Activated naive CD4-positive, alpha-beta T cell (primary cell): ENCODE data around the gene PIK3R3.
A peak's percentile ranks its signal among the peaks of the same experiment; 100 is the strongest.
"Not testable (repeated sequence)": the region's sequence is repeated elsewhere in the genome, so short reads cannot be mapped to it uniquely, and the experiment has no call there.

Source experiments
- DNase-seq, 4 experiments: peaks; one replicate each; lab custom pipeline; 2025; lab: John Stamatoyannopoulos, UW

PIK3R3 gene

DNA sequence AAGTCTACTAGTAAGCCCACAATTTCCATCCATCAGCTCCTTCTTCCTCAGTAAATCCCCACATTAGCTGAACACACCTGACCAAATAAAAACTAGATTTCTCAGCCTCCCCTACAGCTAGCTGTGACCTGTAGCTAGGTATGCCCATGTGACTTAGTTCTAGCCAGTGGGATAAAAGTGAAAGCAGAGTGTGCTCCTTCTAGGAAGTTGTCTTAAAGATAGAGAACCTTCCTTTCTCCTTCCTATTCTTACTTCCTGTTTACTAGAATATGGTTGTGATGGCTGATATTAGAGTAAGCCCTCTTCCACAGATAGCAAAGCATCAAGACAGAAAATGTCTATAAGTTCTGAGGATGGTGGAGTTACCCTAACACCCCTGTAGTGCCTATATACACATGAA lies 67.0 kb downstream of the PIK3R3 start:
- DNase-seq = no peak

DNA sequence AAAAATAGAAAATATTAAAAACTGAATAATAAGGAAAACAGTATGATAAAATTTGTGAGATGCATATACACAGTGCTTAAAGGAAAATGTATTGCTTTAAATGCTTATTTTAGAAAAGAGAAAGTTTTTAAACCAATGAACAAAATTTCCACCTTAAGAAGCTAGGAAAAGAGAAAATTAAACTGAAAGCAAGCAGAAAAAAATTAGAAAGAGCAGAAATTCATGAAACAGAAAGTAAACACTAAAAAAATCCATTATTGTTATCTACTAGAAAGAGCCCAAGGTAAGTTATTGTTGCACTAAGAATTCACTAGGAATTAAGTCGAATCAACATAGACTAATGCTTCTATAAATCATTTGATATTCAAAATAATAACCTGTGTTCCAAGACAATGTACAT lies 67.7 kb downstream of the PIK3R3 start:
- no peak for DNase-seq

DNA sequence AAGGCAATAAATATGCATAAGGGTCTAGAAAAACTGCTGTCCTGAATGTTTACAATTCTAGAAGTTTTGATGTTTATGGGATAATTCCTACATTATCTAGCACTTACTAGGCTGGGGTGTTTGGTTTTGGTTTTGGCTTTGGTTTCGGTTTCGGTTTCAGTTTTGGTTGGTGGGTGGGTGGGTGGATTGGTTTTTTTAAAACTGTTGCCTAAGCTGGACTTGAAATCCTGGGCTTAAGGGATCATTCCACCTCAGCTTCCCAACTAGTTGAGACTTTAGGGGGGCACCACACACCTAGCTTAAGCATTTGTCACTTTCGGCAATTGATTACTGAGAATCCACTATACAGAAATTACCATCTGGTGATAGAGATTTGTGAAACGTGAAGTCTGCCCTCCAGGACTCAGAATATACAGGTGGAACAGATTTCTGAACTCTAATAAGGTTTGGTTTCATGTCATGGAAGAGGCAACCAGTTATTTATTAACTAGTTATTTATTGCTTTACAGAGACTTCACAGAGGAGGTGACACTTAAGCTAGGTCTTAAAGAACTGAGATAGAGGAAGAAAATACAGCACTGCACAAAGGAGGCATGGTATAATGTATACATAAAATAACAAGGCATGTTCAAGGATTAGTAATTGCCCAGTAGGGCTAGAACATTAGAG lies 69.6 kb downstream of the PIK3R3 start:
- DNase-seq = no peak

DNA sequence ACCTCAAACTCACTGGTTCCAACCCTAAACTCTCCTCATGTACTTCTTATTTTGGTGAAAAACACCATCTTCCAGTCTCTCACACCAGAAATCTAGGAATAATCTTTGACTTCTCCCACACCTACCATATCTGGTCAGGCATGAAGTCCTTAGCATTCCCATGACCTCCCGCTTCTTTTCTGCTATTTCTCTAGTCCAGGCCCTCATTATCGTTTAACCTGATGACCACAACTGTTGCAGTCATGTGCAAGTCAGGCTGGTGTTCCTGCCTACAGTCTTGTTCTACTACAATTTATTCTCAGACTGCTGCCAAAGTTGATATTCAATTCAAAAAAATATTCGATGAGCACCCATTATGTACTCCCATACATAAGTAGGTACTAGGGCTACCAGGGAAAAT lies 71.3 kb downstream of the PIK3R3 start:
- DNase-seq = no peak

DNA sequence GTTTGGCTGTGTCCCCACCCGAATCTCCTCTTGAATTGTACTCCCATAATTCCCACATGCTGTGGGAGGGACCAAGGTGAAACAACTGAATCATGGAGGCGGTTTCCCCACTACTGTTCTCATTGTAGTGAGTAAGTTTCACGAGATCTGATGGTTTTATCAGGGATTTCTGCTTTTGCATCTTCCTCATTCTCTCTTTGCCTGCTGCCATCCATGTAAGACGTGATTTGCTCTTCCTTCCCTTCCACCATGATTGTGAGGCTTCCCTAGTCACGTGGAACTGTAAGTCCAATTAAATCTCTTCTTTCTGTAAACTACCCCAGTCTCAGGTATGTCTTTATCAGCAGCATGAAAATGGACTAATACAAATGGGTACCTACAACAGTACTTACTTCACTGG lies 73.5 kb downstream of the PIK3R3 start:
- DNase-seq = no peak

DNA sequence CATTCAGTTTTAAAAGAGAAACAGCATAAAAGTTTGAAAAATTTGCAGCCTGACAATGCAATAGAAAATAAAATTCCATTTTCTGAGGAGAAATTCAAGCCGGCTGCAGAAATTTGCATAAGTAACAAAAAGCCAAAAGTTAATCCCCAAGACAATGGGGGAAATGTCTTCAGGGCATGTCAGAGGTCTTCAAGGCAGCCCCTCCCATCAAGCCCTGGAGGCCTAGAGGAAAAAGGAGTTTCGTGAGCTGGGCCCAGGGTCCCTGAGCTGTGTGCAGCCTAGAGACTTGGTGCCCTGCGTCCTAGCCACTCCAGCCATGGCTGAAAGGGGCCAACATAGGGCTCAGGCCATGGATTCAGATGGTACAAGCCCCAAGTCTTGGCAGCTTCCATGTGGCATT lies 74.6 kb downstream of the PIK3R3 start:
- DNase-seq = no peak

DNA sequence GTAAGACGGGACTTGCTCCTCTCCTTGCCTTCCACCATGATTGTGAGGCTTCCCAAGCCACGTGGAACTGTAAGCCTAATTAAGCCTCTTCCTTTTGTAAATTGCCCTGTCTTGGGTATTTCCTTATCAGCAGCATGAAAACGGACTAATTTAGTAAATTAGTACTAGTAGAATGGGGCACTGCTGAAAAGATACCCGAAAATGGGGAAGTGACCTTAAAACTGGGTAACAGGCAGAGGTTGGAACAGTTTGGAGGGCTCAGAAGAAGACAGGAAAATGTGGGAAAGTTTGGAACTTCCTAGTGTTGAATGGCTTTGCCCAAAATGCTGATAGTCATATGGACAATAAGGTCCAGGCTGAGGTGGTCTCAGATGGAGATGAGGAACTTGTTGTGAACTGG lies 75.2 kb downstream of the PIK3R3 start:
- not testable (repeated sequence) for DNase-seq

DNA sequence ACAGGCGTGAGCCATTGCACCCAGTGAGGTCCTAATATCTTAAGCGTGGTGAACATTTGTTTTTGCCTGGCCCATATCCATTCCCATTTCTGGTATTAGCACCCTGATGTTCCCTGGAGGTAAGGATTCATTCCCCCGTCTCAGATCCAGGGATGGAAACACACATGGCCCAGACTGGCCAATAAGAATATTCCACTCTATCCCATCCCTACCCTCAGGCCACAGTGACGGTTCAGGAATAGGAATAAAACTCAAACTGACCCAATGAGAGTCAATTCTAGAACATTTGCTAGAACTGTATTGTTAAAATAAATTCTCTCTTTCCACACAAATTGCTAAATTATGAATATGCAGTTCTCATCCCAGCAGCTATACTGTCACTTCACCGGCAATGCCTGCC lies 76.1 kb downstream of the PIK3R3 start:
- no peak for DNase-seq

DNA sequence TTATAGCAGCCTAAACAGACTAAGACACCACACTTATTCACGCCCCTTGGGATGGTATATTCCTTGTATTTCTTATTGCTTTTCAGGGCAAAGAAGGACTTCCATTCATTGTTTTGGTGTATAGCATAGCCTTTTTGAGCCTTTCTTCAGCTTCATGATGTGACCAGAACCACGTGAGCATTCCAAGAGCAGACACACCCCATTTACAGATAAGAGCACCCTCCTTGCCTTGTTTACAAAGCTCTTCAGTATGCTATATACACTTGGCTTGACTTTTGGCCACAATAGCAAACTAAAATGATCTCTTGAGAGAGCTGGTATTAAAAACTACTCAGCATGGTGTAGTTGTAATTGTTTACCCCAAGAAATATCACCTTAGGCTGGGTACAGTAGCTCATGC lies 78.7 kb downstream of the PIK3R3 start:
- no peak for DNase-seq

DNA sequence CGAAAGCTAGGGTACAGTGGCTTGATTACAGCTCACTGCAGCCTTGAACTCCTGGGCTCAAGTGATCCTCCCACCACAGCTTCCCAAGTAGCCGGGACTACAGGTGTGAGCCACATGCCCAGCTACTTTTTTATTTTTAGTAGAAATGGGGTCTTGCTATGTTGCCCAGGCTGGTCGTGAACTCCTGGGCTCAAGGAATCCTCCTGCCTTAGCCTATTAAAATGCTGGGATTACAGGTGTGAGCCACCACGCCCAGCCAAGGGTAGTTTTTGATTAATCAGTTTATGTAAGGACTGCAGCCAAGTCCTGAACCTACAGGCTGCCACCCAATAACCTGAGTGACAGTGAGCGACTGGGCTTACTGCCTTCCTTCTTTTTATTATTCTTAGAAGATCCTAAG lies 88.3 kb downstream of the PIK3R3 start:
- no peak for DNase-seq

DNA sequence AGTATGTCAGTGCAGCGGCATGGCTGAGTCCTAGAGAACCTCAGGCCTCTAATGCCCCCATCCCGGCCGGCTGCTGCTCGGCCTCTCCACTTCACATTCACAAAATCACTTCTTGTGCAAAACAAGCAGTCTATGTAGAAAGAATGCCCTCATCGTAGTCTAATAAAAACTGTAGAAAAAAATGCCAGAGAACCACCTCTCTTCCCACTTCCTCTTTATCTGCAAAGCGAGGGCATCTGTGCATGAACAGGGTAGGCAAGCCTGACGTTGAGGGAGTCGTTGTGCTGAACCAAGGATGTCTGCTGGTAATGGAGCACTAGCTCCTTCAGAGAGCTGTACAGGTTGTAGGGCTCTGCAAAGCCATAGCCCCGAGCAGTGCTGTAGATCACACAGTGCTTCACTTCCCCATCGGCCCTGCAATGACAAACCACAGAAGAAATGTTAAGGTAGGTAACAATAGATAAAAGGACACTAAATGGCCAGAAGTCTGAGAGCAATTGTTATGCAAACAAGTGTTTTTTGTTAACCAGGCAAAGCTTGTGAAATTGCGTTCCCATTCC lies 88.9 kb downstream of the PIK3R3 start:
- no peak for DNase-seq

DNA sequence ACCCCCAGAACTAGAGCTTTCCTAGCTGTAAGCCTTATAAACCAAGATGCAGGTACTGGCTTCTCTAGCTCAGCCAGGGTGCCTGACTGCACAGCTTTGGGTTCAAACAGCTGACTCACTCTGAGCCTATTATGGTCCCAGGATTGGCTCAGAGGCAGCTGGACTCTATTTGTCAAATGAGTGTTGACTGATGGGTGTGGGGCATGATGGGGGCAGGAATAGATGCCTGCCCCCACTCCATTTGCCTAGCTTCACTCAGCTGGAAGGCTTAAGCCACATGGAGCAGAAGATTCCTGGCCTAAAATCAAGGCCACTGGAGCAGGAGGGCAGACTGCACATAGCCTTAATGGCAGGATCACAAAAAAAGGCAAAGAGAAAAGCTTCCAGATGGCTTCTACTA lies 90.5 kb downstream of the PIK3R3 start:
- no peak for DNase-seq

DNA sequence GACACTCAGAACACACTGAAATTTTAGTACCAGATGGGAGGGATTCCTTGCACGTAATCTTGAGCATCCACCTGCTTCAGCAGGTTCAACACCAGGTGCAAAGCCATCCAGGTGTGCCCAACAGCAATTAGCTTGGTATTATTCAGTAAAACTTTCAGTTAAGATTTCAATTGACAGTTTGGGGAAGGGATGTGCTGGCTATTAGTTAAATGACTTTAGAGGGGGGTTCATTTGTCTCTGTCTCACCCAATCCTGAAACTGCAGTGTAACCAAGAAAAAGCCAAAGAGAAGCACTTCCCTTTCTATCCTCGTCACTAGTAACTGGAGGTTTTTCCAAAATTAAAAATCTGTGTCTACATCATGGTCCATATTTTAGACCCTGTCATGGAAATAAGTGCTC lies 90.9 kb downstream of the PIK3R3 start:
- no peak for DNase-seq

DNA sequence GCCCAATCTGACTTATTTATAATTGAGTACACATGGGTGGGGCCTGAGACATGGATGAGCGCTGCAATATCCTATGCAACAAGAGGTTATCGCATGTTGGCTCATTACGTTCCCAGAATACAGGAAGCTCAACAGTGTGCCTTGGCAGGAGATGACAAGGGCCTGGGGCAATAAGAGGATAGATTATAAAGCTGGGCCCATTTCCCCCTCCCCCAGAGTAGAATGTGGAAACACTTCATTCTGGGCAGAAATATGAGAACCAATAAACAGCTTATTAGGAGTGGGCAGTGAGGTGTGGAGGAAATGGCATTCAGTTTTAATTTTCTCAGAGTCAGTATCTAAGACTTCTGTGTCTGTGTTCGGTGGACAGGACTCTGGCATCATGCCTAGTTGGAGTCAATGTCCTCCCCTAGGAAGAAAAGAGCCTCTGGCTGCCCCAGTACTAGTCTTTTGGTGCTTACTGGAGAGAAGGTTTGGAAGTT lies 92.8 kb downstream of the PIK3R3 start:
- DNase-seq = no peak

DNA sequence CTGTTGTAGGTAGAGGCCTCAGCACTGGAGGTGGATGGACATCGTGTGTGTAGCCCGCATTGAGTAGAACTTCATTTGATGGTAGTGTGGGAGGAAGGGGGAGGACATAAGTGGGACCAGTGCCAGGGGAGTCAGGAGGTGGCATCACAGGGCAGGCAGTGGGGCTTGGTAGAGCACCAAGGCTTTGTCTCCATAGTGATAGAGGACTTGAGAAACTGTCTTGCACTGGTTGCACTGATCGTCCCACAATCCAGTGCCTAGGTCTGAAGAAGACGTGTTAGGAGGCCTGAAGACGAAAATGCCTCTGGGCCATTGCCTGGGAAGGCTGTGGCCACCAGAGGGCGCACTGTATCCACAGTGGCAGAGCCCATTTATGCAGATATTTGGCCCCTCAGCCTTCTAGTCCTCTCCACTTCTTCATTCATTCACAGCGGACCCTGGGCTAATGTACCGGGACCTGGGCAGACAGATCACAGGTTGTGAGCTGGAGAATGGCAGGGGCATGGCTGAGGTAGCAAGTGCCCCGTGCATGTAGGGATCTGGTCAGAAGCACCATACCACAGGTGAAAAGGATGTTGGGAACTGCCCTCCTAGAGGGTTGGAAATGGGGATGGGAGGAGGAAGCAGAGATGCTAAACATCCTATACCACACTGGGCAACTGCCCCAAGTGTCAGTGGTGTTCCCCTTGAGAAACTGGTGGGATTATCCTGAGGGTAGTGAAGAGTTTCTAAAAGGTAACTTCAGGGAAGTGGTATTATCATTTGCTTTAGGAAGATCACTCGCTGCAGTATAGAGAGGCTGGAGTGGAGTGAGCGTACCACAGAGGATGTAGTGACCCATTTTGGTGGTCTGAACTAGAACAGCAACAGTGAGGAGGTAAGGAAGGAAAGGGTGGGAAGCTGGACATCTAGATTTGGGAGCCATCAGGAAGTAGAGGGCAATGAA lies 95.3 kb downstream of the PIK3R3 start:
- peak; percentile 74 to 90 (median 85) for DNase-seq

DNA sequence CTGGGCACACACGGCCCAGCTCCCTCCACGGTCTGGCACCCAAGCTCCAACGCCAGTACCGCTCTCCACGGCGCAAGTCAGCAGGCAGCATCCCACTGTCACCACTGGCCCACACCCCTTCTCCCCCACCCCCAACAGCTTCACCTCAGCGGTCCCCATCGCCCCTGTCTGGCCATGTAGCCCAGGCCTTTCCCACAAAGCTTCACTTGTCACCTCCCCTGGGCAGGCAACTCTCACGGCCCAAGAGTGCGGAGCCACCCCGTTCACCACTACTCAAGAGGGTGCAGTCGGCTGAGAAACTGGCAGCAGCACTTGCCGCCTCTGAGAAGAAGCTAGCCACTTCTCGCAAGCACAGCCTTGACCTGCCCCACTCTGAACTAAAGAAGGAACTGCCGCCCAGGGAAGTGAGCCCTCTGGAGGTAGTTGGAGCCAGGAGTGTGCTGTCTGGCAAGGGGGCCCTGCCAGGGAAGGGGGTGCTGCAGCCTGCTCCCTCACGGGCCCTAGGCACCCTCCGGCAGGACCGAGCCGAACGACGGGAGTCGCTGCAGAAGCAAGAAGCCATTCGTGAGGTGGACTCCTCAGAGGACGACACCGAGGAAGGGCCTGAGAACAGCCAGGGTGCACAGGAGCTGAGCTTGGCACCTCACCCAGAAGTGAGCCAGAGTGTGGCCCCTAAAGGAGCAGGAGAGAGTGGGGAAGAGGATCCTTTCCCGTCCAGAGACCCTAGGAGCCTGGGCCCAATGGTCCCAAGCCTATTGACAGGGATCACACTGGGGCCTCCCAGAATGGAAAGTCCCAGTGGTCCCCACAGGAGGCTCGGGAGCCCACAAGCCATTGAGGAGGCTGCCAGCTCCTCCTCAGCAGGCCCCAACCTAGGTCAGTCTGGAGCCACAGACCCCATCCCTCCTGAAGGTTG lies 97.6 kb downstream of the PIK3R3 start:
- no peak for DNase-seq

DNA sequence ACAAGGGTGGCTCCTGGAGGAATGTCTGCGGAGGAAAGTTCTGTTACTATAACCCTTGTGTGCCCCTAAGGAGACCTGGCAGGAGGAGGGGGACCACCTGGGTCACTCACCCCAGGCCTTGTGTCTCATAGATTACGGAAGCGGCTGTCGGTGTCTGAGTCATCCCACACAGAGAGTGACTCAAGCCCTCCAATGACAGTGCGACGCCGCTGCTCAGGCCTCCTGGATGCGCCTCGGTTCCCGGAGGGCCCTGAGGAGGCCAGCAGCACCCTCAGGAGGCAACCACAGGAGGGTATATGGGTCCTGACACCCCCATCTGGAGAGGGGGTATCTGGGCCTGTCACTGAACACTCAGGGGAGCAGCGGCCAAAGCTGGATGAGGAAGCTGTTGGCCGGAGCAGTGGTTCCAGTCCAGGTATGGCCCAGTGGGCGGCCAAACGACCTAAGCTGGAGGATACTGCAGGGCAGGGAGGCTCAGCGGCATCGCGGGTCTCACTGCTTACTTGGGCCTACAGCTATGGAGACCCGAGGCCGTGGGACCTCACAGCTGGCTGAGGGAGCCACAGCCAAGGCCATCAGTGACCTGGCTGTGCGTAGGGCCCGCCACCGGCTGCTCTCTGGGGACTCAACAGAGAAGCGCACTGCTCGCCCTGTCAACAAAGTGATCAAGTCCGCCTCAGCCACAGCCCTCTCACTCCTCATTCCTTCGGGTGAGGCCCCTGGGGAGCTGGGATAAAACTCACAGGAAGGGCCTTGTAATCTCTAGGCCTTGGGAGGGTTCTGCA lies 101.4 kb downstream of the PIK3R3 start:
- no peak for DNase-seq

DNA sequence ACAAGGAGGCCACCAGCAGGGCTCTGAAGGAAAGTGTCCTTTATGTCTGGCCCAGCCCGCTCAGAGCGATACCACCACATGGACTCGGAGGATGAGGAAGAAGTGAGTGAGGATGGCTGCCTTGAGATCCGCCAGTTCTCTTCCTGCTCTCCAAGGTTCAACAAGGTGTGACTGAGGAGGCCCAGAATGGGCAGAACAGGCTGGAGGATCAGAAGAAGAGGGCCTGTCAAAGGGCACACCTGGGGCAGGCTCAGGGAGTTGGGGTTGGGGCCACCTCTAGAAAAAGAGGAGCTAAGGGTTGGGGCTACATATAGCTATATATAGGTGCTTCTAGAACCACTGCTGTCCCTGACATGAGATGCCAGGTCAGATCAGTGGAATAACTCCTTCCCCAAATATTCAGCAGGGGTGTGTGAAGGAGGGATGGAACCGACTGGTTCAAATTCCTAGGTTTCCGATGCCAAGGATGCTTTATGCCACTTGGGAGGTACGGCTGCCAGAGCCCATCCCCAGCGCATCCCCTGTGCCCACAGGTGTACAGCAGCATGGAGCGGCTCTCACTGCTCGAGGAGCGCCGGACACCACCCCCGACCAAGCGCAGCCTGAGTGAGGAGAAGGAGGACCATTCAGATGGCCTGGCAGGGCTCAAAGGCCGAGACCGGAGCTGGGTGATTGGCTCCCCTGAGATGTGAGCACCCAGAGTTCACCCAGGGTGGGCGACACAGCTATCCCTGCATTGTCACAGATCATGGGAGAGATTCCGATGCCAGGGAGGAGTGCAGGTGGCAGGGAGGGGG lies 102.2 kb downstream of the PIK3R3 start:
- no peak for DNase-seq

DNA sequence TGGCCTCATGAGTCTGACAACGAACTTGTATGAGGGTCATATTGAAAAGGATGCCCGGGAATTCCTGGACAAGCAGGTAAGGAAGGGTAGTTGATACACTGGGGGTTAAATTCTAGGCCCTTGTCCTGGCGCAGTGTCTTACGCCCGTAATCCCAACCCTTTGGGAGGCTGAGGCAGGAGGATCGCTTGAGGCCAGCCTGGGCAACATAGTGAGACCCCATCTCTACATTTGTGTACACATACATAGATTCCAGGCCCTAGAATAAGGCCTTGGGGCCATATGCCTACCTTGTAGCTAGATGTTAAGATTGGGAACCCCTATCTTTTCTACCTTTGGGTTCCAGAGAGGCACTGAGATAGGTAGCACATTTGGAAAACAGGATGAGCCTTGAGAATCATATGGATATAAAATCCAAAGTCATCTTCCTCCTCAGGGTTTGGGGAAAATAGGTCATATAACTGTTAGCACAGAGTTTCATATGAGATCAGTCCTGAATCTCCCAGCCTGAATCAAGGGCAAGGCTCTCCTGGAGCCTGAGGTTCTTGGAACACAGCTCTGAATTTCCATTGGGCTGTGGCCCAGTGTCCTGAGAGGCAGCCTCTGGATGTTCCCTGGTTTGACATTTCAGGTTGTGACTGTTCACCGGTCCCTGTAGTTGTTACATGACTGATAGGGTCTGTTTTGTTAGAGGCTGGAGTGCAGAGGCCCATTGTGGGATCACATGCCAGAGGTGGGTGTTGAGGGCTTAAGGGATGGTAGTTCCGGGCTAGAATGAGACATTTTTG lies 104.4 kb downstream of the PIK3R3 start:
- DNase-seq = no peak
